Activated CD8-positive, alpha-beta memory T cell treated with anti-CD3 and anti-CD28 coated beads for 36 hours (primary cell): ENCODE results near the gene SH3GL1. TPM values are rescaled to one million over a fixed set of nuclear protein-coding genes. Genes with fewer than 3 reads are reported as not detected.

Source experiments
- CTCF ChIA-PET: fragments of 350-600 bp; sonication (Branson Sonifier 250); formaldehyde crosslinking; loops from one replicate; lab custom pipeline; 2021; ENCODE audit warnings: antibody characterized with exemption; lab: Charles Lee
- POLR2A ChIA-PET: fragments of 350-600 bp; sonication (Branson Sonifier 250); formaldehyde crosslinking; loops from one replicate; lab custom pipeline; 2021; ENCODE audit warnings: antibody characterized with exemption; lab: Charles Lee
- total RNA-seq, 2 experiments: library from RNA; stranded (reverse); gene quantifications; one replicate each; pipeline ENCODE4 v1.2.3, GENCODE V29; 2021

Gene SH3GL1
- total RNA-seq, 2 experiments from 2014 or later: 37.1 to 41.5 TPM

GRCh38 chr19:4388337-4389063 is 11.8 kb downstream of the SH3GL1 start:
- POLR2A ChIA-PET: interaction anchor here (0.6 kb wide), 1 partner anchor 58 kb away, joined by 5 read pairs; no protein-coding TSS in a partner anchor
- CTCF ChIA-PET: no interaction called here

- POLR2A ChIA-PET: interaction anchor here (0.6 to 0.7 kb wide), 4 partner anchors 12 to 1483 kb away, joined by 3 to 11 read pairs (median 10); no protein-coding TSS in a partner anchor
- CTCF ChIA-PET: interaction anchor here (0.7 to 1.0 kb wide), 2 partner anchors 14 to 38 kb away, joined by 3 read pairs; partner anchors contain the start of gene SH3GL1
These were observed 14.1 kb downstream of the SH3GL1 start for GRCh38 chr19:4386041-4386782.

GRCh38 chr19:4385291-4386040 is 14.9 kb downstream of the SH3GL1 start:
- ChIA-PET CTCF (interaction anchor here (1.0 to 1.1 kb wide), 2 partner anchors 15 kb away, joined by 3 to 4 read pairs; partner anchors contain the start of gene SH3GL1), POLR2A (interaction anchor here (0.6 to 0.7 kb wide), 2 partner anchors 40 to 1484 kb away, joined by 9 to 11 read pairs; no protein-coding TSS in a partner anchor)

GRCh38 chr19:4380254-4380727 is 20.1 kb downstream of the SH3GL1 start:
- ChIA-PET CTCF (interaction anchor here (2.6 kb wide), 1 partner anchor 11 kb away, joined by 13 read pairs; no protein-coding TSS in a partner anchor), POLR2A (interaction anchor here (1.6 kb wide), 1 partner anchor 10 kb away, joined by 9 read pairs; no protein-coding TSS in a partner anchor)

- ChIA-PET POLR2A (interaction anchor here (1.6 kb wide), 1 partner anchor 10 kb away, joined by 9 read pairs; no protein-coding TSS in a partner anchor), CTCF (interaction anchor here (0.5 to 2.6 kb wide), 5 partner anchors 11 to 697 kb away, joined by 4 to 13 read pairs (median 4); no protein-coding TSS in a partner anchor)
These were observed 20.7 kb downstream of the SH3GL1 start for GRCh38 chr19:4379383-4380253.

GRCh38 chr19:4378886-4379285 is 21.5 kb downstream of the SH3GL1 start:
- POLR2A ChIA-PET: interaction anchor here (1.6 kb wide), 1 partner anchor 9 kb away, joined by 9 read pairs; no protein-coding TSS in a partner anchor
- CTCF ChIA-PET: interaction anchor here (1.0 to 2.6 kb wide), 4 partner anchors 10 to 114 kb away, joined by 4 to 13 read pairs (median 4); no protein-coding TSS in a partner anchor

GRCh38 chr19:4376991-4377781 is 23.2 kb downstream of the SH3GL1 start:
- CTCF ChIA-PET: interaction anchor here (0.6 to 1.3 kb wide), 3 partner anchors 23 to 35 kb away, joined by 3 to 7 read pairs (median 4); partner anchors contain the start of gene SH3GL1
- POLR2A ChIA-PET: no interaction called here

- ChIA-PET POLR2A (no interaction called here), CTCF (interaction anchor here (0.6 to 1.3 kb wide), 3 partner anchors 24 to 34 kb away, joined by 3 to 7 read pairs (median 4); partner anchors contain the start of gene SH3GL1)
These were observed 23.7 kb downstream of the SH3GL1 start for GRCh38 chr19:4376671-4376990.

GRCh38 chr19:4376028-4376670 is 24.2 kb downstream of the SH3GL1 start:
- ChIA-PET CTCF (interaction anchor here (0.8 to 1.3 kb wide), 2 partner anchors 24 to 34 kb away, joined by 3 to 4 read pairs; partner anchors contain the start of gene SH3GL1), POLR2A (no interaction called here)

GRCh38 chr19:4375164-4376027 is 25.0 kb downstream of the SH3GL1 start:
- CTCF ChIA-PET: interaction anchor here (0.8 to 0.9 kb wide), 2 partner anchors 9 to 25 kb away, joined by 4 read pairs; partner anchors contain the start of gene SH3GL1
- POLR2A ChIA-PET: no interaction called here

GRCh38 chr19:4374498-4375163 is 25.7 kb downstream of the SH3GL1 start:
- CTCF ChIA-PET: interaction anchor here (0.6 to 0.9 kb wide), 3 partner anchors 10 to 241 kb away, joined by 4 to 6 read pairs (median 4); no protein-coding TSS in a partner anchor
- POLR2A ChIA-PET: interaction anchor here (0.6 kb wide), 1 partner anchor 12 kb away, joined by 3 read pairs; no protein-coding TSS in a partner anchor

- ChIA-PET CTCF (interaction anchor here (0.6 to 0.8 kb wide), 2 partner anchors 106 to 242 kb away, joined by 4 to 6 read pairs; no protein-coding TSS in a partner anchor), POLR2A (interaction anchor here (0.6 kb wide), 1 partner anchor 13 kb away, joined by 3 read pairs; no protein-coding TSS in a partner anchor)
These were observed 26.5 kb downstream of the SH3GL1 start for GRCh38 chr19:4373601-4374497.

GRCh38 chr19:4373013-4373367 is 27.4 kb downstream of the SH3GL1 start:
- POLR2A ChIA-PET: no interaction called here
- CTCF ChIA-PET: no interaction called here
